Endothelial cell of umbilical vein (primary cell): ENCODE results near the gene LONRF2. TPM values are rescaled to one million over a fixed set of nuclear protein-coding genes. Genes with fewer than 3 reads are reported as not detected.

Experiments used
- BruUV-seq: library from RNA; stranded (reverse); fragments of 400-500 nt; replicated peaks from 2 replicates; lab custom pipeline; 2021; lab: Mats Ljungman, UMichigan
- CTCF ChIA-PET: fragments of 300-600, 350-600 bp; sonication (Branson Sonifier 250); formaldehyde crosslinking; loops from one replicate; lab custom pipeline; 2021; ENCODE audit warnings: antibody characterized with exemption, inconsistent platforms; lab: Charles Lee
- POLR2A ChIA-PET: fragments of 300-600, 350-600 bp; sonication (Branson Sonifier 250); formaldehyde crosslinking; loops from one replicate; lab custom pipeline; 2021; ENCODE audit warnings: antibody characterized with exemption, inconsistent platforms; lab: Charles Lee
- DNase-seq: peaks from one replicate; pipeline ENCODE4 v3.0.0-alpha.2; 2011; ENCODE audit warnings: low read depth, low spot score
- FAIRE-seq: peaks from 2 replicates; lab custom pipeline; 2011; peaks lifted over from hg19 to GRCh38; lab: Jason Lieb, UNC
- H2AFZ ChIP-seq: 2 replicates; pipeline ENCODE4 v1.6.0; 2012; ENCODE audit warnings: low read depth, low read length, control low read depth, inconsistent platforms
- H3K27ac ChIP-seq: 2 replicates; pipeline ENCODE4 v1.5.1; 2011; ENCODE audit warnings: low read depth, mild to moderate bottlenecking, control low read depth, low read length, moderate library complexity; ENCODE audit not compliant: insufficient read depth
- H3K27me3 ChIP-seq, 2 experiments: 2 replicates each; pipeline versions ENCODE4 v1.6.0 to v1.6.1; 2011; ENCODE audit warnings: low read length in 2 of 2, mixed read lengths in 1 of 2; ENCODE audit not compliant: control insufficient read depth in 2 of 2, insufficient read depth in 2 of 2
- H3K36me3 ChIP-seq, 2 experiments: 2 replicates in 1 of 2; 3 replicates in 1 of 2; pipeline ENCODE4 v1.5.1; 2011; ENCODE audit warnings: low read length in 2 of 2, mild to moderate bottlenecking in 1 of 2, moderate library complexity in 1 of 2; ENCODE audit not compliant: control insufficient read depth in 2 of 2, insufficient read depth in 2 of 2; ENCODE audit errors: extremely low read depth in 1 of 2
- H3K4me1 ChIP-seq: 3 replicates; pipeline ENCODE4 v1.5.1; 2011; ENCODE audit warnings: mild to moderate bottlenecking, low read length; ENCODE audit not compliant: control insufficient read depth, insufficient read depth; ENCODE audit errors: extremely low read depth
- H3K4me2 ChIP-seq: 2 replicates; pipeline ENCODE4 v1.6.1; 2011; ENCODE audit warnings: low read length, control low read depth, mixed read lengths; ENCODE audit not compliant: insufficient read depth
- H3K4me3 ChIP-seq, 3 experiments: fragments of 200-600 bp in 1 of 3; sonication (generic), shearing (Covaris generic) in 1 of 3; replicated peaks in 1 of 3; 2 replicates each; pipeline ENCODE4 v1.5.1; 2011 to 2016; ENCODE audit warnings: control low read depth in 3 of 3, low read length in 3 of 3, mild to moderate bottlenecking in 2 of 3, inconsistent platforms in 1 of 3, low read depth in 1 of 3, moderate library complexity in 1 of 3; ENCODE audit not compliant: insufficient read depth in 1 of 3
- H3K79me2 ChIP-seq: 2 replicates; pipeline ENCODE4 v1.6.0; 2012; ENCODE audit warnings: low read length, inconsistent platforms; ENCODE audit not compliant: control insufficient read depth, insufficient read depth
- H3K9ac ChIP-seq: replicated peaks from 2 replicates; pipeline ENCODE3; 2011; ENCODE audit warnings: low read length, control low read depth; ENCODE audit not compliant: insufficient read depth; ENCODE audit errors: extremely low read depth
- H3K9me1 ChIP-seq: replicated peaks from 3 replicates; pipeline ENCODE4 v1.6.0; 2011; ENCODE audit warnings: mild to moderate bottlenecking, low read length; ENCODE audit not compliant: control insufficient read depth, insufficient read depth; ENCODE audit errors: extremely low read depth
- H3K9me3 ChIP-seq: replicated peaks from 2 replicates; pipeline ENCODE4 v1.5.1; 2012; ENCODE audit warnings: low read length, inconsistent platforms; ENCODE audit not compliant: control insufficient read depth, insufficient read depth
- H4K20me1 ChIP-seq: replicated peaks from 2 replicates; pipeline ENCODE3; 2011; ENCODE audit warnings: mild to moderate bottlenecking, low read length; ENCODE audit not compliant: control insufficient read depth, insufficient read depth; ENCODE audit errors: extremely low read depth
- EZH2 ChIP-seq: IDR thresholded peaks from 2 replicates; pipeline ENCODE4 v1.6.1; 2012; ENCODE audit warnings: borderline replicate concordance, low read depth, mild to moderate bottlenecking, moderate library complexity, low read length, inconsistent platforms; ENCODE audit not compliant: severe bottlenecking
- FOS ChIP-seq: IDR thresholded peaks from 2 replicates; pipeline ENCODE4 v1.6.1; 2011; ENCODE audit warnings: mild to moderate bottlenecking, low read length, moderate library complexity, borderline replicate concordance; ENCODE audit not compliant: insufficient read depth
- GATA2 ChIP-seq: IDR thresholded peaks from 2 replicates; pipeline ENCODE4 v1.7.0; 2011; ENCODE audit warnings: low read depth, mild to moderate bottlenecking, moderate library complexity, mixed read lengths, low read length; ENCODE audit not compliant: insufficient read length, insufficient read depth
- JUN ChIP-seq: IDR thresholded peaks from 2 replicates; pipeline ENCODE4 v1.6.1; 2011; ENCODE audit warnings: borderline replicate concordance, low read depth; ENCODE audit not compliant: insufficient read length, insufficient read depth
- MYC ChIP-seq: IDR thresholded peaks from one replicate; pipeline ENCODE4 v1.6.1; 2011; ENCODE audit warnings: mild to moderate bottlenecking, low read depth, low read length
- POLR2A ChIP-seq: IDR thresholded peaks from 2 replicates; pipeline ENCODE4 v1.6.1; 2012; ENCODE audit warnings: low read depth, mild to moderate bottlenecking, control low read depth, low read length
- POLR2AphosphoS5 ChIP-seq: IDR thresholded peaks from 2 replicates; pipeline ENCODE4 v1.6.1; 2012; ENCODE audit warnings: low read depth, mild to moderate bottlenecking, control low read depth, low read length, moderate library complexity; ENCODE audit not compliant: insufficient read depth
- dilution Hi-C: fragments of 300-500 bp; cut with MboI; formaldehyde crosslinking; loops from one replicate; pipeline ENCODE4 v1.15.0; 2019; ENCODE audit warnings: low sequenced_read_pairs; ENCODE audit not compliant: extremely low pct_ligation_motif_present
- intact Hi-C: fragments of 100-400 bp; cut with micrococcal nuclease; formaldehyde crosslinking; loops from one replicate; pipeline ENCODE4 v1.10.0; 2022
- polyA plus RNA-seq, 4 experiments: library from polyadenylated mRNA; depleted of rRNA in 3 of 4; stranded (reverse) in 3 of 4; unstranded in 1 of 4; fragments of >200 nt; gene quantifications; 2 replicates each; pipeline versions ENCODE4 v1.2.1 to v1.2.3, GENCODE V29; 2011 to 2012; ENCODE audit warnings: missing spikeins in 1 of 4
- total RNA-seq: library from RNA; stranded (reverse); gene quantifications from 2 replicates; pipeline ENCODE4 v1.2.3, GENCODE V29; 2021
- TF ChIP-seq, protein P1 (sequence below), 2 donors: IDR thresholded peaks; 1 replicate in 1 of 2; 2 replicates in 1 of 2; pipeline ENCODE4 v1.5.1; 2011; ENCODE audit warnings: low read length in 2 of 2, mild to moderate bottlenecking in 2 of 2, moderate library complexity in 2 of 2, control low read depth in 1 of 2, inconsistent platforms in 1 of 2, low read depth in 1 of 2; ENCODE audit not compliant: insufficient read depth in 1 of 2; ENCODE audit errors: extremely low read depth in 1 of 2
- TF ChIP-seq, protein P2 (sequence below): IDR thresholded peaks from 2 replicates; pipeline ENCODE4 v1.6.1; 2011; ENCODE audit not compliant: insufficient read depth, insufficient read length

LONRF2 gene
- total and polyA plus RNA-seq, 2 donors (not counting 3 experiments of a cell fraction or from before 2014, with no cell fraction given): 0.03 TPM; not detected in 1

DNA sequence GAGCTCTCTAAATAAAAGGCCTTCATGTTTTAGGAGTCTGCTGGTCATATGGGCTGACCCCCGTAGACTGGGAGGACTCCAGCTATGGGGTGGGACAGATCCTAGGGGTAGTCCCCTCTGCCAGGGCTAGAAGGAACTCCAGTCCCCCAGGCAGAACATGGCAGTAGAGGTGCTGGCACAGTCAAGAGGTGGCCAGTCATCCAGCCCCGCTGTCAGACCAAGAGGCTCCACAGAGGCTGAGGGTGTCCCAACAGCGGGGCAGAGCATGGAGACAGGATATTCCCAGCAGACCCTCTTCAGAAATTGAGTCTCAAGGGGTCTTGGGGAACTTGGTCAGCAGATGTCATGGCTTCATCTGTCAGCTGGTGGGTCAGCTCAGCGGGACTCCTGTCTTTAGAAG, 76.6 kb downstream of the LONRF2 start:
- Histone ChIP-seq H2AFZ (no peak overlapping the region), H4K20me1 (no peaks in the 10 kb centered on the region), H3K27me3 (no peaks in the 10 kb centered on the region), H3K4me2 (no peak overlapping the region), H3K9ac (no peak overlapping the region), H3K9me1 (no peaks in the 10 kb centered on the region), H3K4me3 (no peak overlapping the region), H3K27ac (no peak overlapping the region), H3K4me1 (no peaks in the 10 kb centered on the region), H3K9me3 (no peaks in the 10 kb centered on the region), H3K36me3 (no peaks in the 10 kb centered on the region), H3K79me2 (no peaks in the 10 kb centered on the region)
- ChIA-PET POLR2A (no interaction called here), CTCF (interaction anchor here (0.8 to 5.2 kb wide), 15 partner anchors 9 to 687 kb away, joined by 3 to 109 read pairs (median 4); no protein-coding TSS in a partner anchor)
- FAIRE-seq: no peak
- no TSS peak for BruUV-seq
- dilution Hi-C loops (no loop called here), intact Hi-C loops (no loop called here)
- DNase-seq: no peak
- TF ChIP-seq JUN (no peak), POLR2AphosphoS5 (no peak), GATA2 (no peak), EZH2 (no peak), POLR2A (no peak), MYC (no peak), FOS (no peak)
- TF ChIP-seq, protein P1, sequence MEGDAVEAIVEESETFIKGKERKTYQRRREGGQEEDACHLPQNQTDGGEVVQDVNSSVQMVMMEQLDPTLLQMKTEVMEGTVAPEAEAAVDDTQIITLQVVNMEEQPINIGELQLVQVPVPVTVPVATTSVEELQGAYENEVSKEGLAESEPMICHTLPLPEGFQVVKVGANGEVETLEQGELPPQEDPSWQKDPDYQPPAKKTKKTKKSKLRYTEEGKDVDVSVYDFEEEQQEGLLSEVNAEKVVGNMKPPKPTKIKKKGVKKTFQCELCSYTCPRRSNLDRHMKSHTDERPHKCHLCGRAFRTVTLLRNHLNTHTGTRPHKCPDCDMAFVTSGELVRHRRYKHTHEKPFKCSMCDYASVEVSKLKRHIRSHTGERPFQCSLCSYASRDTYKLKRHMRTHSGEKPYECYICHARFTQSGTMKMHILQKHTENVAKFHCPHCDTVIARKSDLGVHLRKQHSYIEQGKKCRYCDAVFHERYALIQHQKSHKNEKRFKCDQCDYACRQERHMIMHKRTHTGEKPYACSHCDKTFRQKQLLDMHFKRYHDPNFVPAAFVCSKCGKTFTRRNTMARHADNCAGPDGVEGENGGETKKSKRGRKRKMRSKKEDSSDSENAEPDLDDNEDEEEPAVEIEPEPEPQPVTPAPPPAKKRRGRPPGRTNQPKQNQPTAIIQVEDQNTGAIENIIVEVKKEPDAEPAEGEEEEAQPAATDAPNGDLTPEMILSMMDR (IDR thresholded peaks at IDR 0.05; ENCODE audit: extremely low read depth in 1 of 2, insufficient read depth in 1 of 2, low read depth in 1 of 2, low read length in 2 of 2): no peak
- TF ChIP-seq, protein P2, sequence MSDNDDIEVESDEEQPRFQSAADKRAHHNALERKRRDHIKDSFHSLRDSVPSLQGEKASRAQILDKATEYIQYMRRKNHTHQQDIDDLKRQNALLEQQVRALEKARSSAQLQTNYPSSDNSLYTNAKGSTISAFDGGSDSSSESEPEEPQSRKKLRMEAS: no peak
